ENCODE results near the gene PPFIA2. TPM values are rescaled to one million over a fixed set of nuclear protein-coding genes. Genes with fewer than 3 reads are reported as not detected.

PPFIA2 gene
- polyA plus RNA-seq, 1 donor (not counting 4 experiments of a cell fraction or from before 2014, with no cell fraction given), result not detected

GRCh38 chr12:81679614-81680013 lies 79.5 kb downstream of the PPFIA2 start:
- TF ChIP-seq CTCF (optimal IDR thresholded peaks at IDR 0.05 in 1 of 3, IDR thresholded peaks at IDR 0.05 in 1 of 3, conservative IDR thresholded peaks at IDR 0.05 in 1 of 3; ENCODE audit: extremely low read depth in 1 of 3, insufficient read depth in 2 of 3, low read length in 3 of 3) (no peak), EZH2 (IDR thresholded peaks at IDR 0.05; ENCODE audit: low read length) (no peak)
- H3K9me1 ChIP-seq (ENCODE audit: control insufficient read depth, extremely low read depth, insufficient read depth, low read length), result no peaks in the 10 kb centered on the region
- no peak overlapping the region for H3K9ac ChIP-seq (ENCODE audit: control insufficient read depth, extremely low read depth, insufficient read depth, low read length)
- H4K20me1 ChIP-seq (ENCODE audit: control insufficient read depth, extremely low read depth, insufficient read depth, low read length), result no peaks in the 10 kb centered on the region
- no peaks in the 10 kb centered on the region for H3K79me2 ChIP-seq (ENCODE audit: control insufficient read depth, insufficient read depth, low read length)
- no peak overlapping the region for H3K27ac ChIP-seq (ENCODE audit: control insufficient read depth, insufficient read depth, low read length)
- DNase-seq (ENCODE audit: low read depth, low spot score) (no peak), FAIRE-seq (no peak)
- dilution Hi-C loops (cut with MboI; ENCODE audit: extremely low pct_ligation_motif_present, low sequenced_read_pairs), result no loop called here
- no peaks in the 10 kb centered on the region for H3K9me3 ChIP-seq (ENCODE audit: control insufficient read depth, low read depth, low read length)
- no peak overlapping the region for H3K4me3 ChIP-seq (ENCODE audit: control insufficient read depth in 2 of 3, extremely low read depth in 1 of 3, insufficient read depth in 2 of 3, low read depth in 1 of 3, low read length in 3 of 3)
- no peaks in the 10 kb centered on the region for H3K27me3 ChIP-seq (ENCODE audit: control insufficient read depth, extremely low read depth, insufficient read depth, low read length)
- no peak overlapping the region for H2AFZ ChIP-seq (ENCODE audit: control insufficient read depth, low read length)
- no peaks in the 10 kb centered on the region for H3K4me1 ChIP-seq (ENCODE audit: control insufficient read depth, extremely low read depth, insufficient read depth, low read length)
- no peak overlapping the region for H3K4me2 ChIP-seq (ENCODE audit: control insufficient read depth, extremely low read depth, insufficient read depth, low read depth, low read length)
- no peaks in the 10 kb centered on the region for H3K36me3 ChIP-seq (ENCODE audit: control insufficient read depth in 2 of 2, extremely low read depth in 1 of 2, insufficient read depth in 2 of 2, low read length in 2 of 2)

- H3K9ac ChIP-seq (ENCODE audit: control insufficient read depth, extremely low read depth, insufficient read depth, low read length), result no peak overlapping the region
- TF ChIP-seq CTCF (optimal IDR thresholded peaks at IDR 0.05 in 1 of 3, IDR thresholded peaks at IDR 0.05 in 1 of 3, conservative IDR thresholded peaks at IDR 0.05 in 1 of 3; ENCODE audit: extremely low read depth in 1 of 3, insufficient read depth in 2 of 3, low read length in 3 of 3) (no peak), EZH2 (IDR thresholded peaks at IDR 0.05; ENCODE audit: low read length) (no peak)
- no peak overlapping the region for H3K4me3 ChIP-seq (ENCODE audit: control insufficient read depth in 2 of 3, extremely low read depth in 1 of 3, insufficient read depth in 2 of 3, low read depth in 1 of 3, low read length in 3 of 3)
- FAIRE-seq (no peak), DNase-seq (ENCODE audit: low read depth, low spot score) (no peak)
- H3K27ac ChIP-seq (ENCODE audit: control insufficient read depth, insufficient read depth, low read length), result no peak overlapping the region
- no peaks in the 10 kb centered on the region for H3K9me1 ChIP-seq (ENCODE audit: control insufficient read depth, extremely low read depth, insufficient read depth, low read length)
- H4K20me1 ChIP-seq (ENCODE audit: control insufficient read depth, extremely low read depth, insufficient read depth, low read length), result no peaks in the 10 kb centered on the region
- H3K36me3 ChIP-seq (ENCODE audit: control insufficient read depth in 2 of 2, extremely low read depth in 1 of 2, insufficient read depth in 2 of 2, low read length in 2 of 2), result no peaks in the 10 kb centered on the region
- H2AFZ ChIP-seq (ENCODE audit: control insufficient read depth, low read length), result no peak overlapping the region
- H3K4me1 ChIP-seq (ENCODE audit: control insufficient read depth, extremely low read depth, insufficient read depth, low read length), result peaks cover 5% of the 10 kb centered on the region
- dilution Hi-C loops (cut with MboI; ENCODE audit: extremely low pct_ligation_motif_present, low sequenced_read_pairs), result no loop called here
- no peaks in the 10 kb centered on the region for H3K9me3 ChIP-seq (ENCODE audit: control insufficient read depth, low read depth, low read length)
- H3K4me2 ChIP-seq (ENCODE audit: control insufficient read depth, extremely low read depth, insufficient read depth, low read depth, low read length), result no peak overlapping the region
- no peaks in the 10 kb centered on the region for H3K27me3 ChIP-seq (ENCODE audit: control insufficient read depth, extremely low read depth, insufficient read depth, low read length)
- no peaks in the 10 kb centered on the region for H3K79me2 ChIP-seq (ENCODE audit: control insufficient read depth, insufficient read depth, low read length)
These were observed 88.4 kb downstream of the PPFIA2 start for GRCh38 chr12:81670759-81671158.
